Calu3 (cell line): ENCODE measurements around the gene ARAF. TPM values are rescaled to one million over a fixed set of nuclear protein-coding genes. Genes with fewer than 3 reads are reported as not detected.

Source experiments
- BruUV-seq: library from RNA; stranded (reverse); fragments of 400-500 nt; replicated peaks from 2 replicates; lab custom pipeline; 2021; lab: Mats Ljungman, UMichigan
- CTCF ChIA-PET: fragments of 300-600 bp; sonication (Branson Sonifier 250); formaldehyde crosslinking; loops from one replicate; lab custom pipeline; 2022; ENCODE audit warnings: antibody characterized with exemption; lab: Charles Lee
- DNase-seq: peaks from one replicate; pipeline ENCODE4 v3.0.0; 2022
- H3K27ac Mint-ChIP-seq: one replicate; pipeline ENCODE4 v1.8.0; 2022; ENCODE audit warnings: mixed read lengths; ENCODE audit not compliant: unreplicated experiment
- H3K27me3 Mint-ChIP-seq: one replicate; pipeline ENCODE4 v1.8.0; 2022; ENCODE audit warnings: mixed read lengths; ENCODE audit not compliant: unreplicated experiment
- H3K36me3 Mint-ChIP-seq: one replicate; pipeline ENCODE4 v1.8.0; 2022; ENCODE audit warnings: mild to moderate bottlenecking, moderate library complexity, mixed read lengths; ENCODE audit not compliant: insufficient read depth, unreplicated experiment
- H3K4me1 Mint-ChIP-seq: one replicate; pipeline ENCODE4 v1.8.0; 2022; ENCODE audit warnings: mild to moderate bottlenecking, low read depth, mixed read lengths; ENCODE audit not compliant: unreplicated experiment
- H3K4me3 Mint-ChIP-seq: one replicate; pipeline ENCODE4 v1.8.0; 2022; ENCODE audit warnings: mild to moderate bottlenecking, low read depth, moderate library complexity, mixed read lengths; ENCODE audit not compliant: unreplicated experiment
- H3K9me3 Mint-ChIP-seq: one replicate; pipeline ENCODE4 v1.8.0; 2022; ENCODE audit warnings: low read depth, mixed read lengths; ENCODE audit not compliant: unreplicated experiment
- intact Hi-C: fragments of 100-400 bp; cut with micrococcal nuclease; formaldehyde crosslinking; loops from one replicate; pipeline ENCODE4 v1.10.0; 2022; ENCODE audit not compliant: unreplicated experiment
- total RNA-seq: library from RNA; stranded (reverse); gene quantifications from 2 replicates; pipeline ENCODE4 v1.2.3, GENCODE V29; 2022
- TF ChIP-seq, protein P1 (sequence below): fragments of 200-600 bp; IDR thresholded peaks from one replicate; pipeline ENCODE4 v1.8.0; 2022; ENCODE audit warnings: antibody characterized with exemption; ENCODE audit not compliant: unreplicated experiment

Gene ARAF
- total RNA-seq, 1 experiment from 2014 or later: 79.2 TPM

- Mint-ChIP-seq H3K4me3 (no peak overlapping the region), H3K27me3 (no peaks in the 10 kb centered on the region), H3K27ac (no peak overlapping the region), H3K36me3 (peaks cover 22% of the 10 kb centered on the region), H3K4me1 (peaks cover 35% of the 10 kb centered on the region), H3K9me3 (no peaks in the 10 kb centered on the region)
- intact Hi-C loops: no loop called here
- TF ChIP-seq, protein P1, sequence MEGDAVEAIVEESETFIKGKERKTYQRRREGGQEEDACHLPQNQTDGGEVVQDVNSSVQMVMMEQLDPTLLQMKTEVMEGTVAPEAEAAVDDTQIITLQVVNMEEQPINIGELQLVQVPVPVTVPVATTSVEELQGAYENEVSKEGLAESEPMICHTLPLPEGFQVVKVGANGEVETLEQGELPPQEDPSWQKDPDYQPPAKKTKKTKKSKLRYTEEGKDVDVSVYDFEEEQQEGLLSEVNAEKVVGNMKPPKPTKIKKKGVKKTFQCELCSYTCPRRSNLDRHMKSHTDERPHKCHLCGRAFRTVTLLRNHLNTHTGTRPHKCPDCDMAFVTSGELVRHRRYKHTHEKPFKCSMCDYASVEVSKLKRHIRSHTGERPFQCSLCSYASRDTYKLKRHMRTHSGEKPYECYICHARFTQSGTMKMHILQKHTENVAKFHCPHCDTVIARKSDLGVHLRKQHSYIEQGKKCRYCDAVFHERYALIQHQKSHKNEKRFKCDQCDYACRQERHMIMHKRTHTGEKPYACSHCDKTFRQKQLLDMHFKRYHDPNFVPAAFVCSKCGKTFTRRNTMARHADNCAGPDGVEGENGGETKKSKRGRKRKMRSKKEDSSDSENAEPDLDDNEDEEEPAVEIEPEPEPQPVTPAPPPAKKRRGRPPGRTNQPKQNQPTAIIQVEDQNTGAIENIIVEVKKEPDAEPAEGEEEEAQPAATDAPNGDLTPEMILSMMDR: no peak
- no TSS peak for BruUV-seq
- CTCF ChIA-PET: no interaction called here
- DNase-seq: no peak
Measured at GRCh38 chrX:47578692-47579091, 17.7 kb downstream of the ARAF start.

GRCh38 chrX:47579537-47579936 is 18.5 kb downstream of the ARAF start:
- no peaks in the 10 kb centered on the region for H3K27me3 Mint-ChIP-seq
- no peaks in the 10 kb centered on the region for H3K9me3 Mint-ChIP-seq
- no peak for DNase-seq
- H3K36me3 Mint-ChIP-seq: peaks cover 26% of the 10 kb centered on the region
- intact Hi-C loops: no loop called here
- no peak overlapping the region for H3K4me3 Mint-ChIP-seq
- H3K4me1 Mint-ChIP-seq: peaks cover 41% of the 10 kb centered on the region
- H3K27ac Mint-ChIP-seq: no peak overlapping the region
- no TSS peak for BruUV-seq
- CTCF ChIA-PET: interaction anchor here (0.6 kb wide), 1 partner anchor 182 kb away, joined by 5 read pairs; no protein-coding TSS in a partner anchor
- TF ChIP-seq, protein P1: no peak

GRCh38 chrX:47581731-47582647 is 21.0 kb downstream of the ARAF start, which contains the start of gene TIMP1:
TSS of gene TIMP1 (plus strand) at chrX:47582436. CDS start at chrX:47583416, 980 bp downstream.
- peaks cover 51% of the 10 kb centered on the region for H3K4me1 Mint-ChIP-seq
- peak; percentile 87 for DNase-seq
- peak within 1 kb of the TSS; percentile 85 for H3K27ac Mint-ChIP-seq
- H3K4me3 Mint-ChIP-seq: peak within 1 kb of the TSS; percentile 70
- CTCF ChIA-PET: interaction anchor here (0.7 kb wide), 1 partner anchor 897 kb away, joined by 6 read pairs; no protein-coding TSS in a partner anchor
- intact Hi-C loops: loop anchor here (2.0 kb wide), 1 partner anchor 77 kb away; the partner anchor contains the start of gene UXT
- TF ChIP-seq, protein P1: no peak
- peaks cover 30% of the 10 kb centered on the region for H3K36me3 Mint-ChIP-seq
- no peaks in the 10 kb centered on the region for H3K27me3 Mint-ChIP-seq
- no TSS peak for BruUV-seq
- H3K9me3 Mint-ChIP-seq: no peaks in the 10 kb centered on the region

- CTCF ChIA-PET: interaction anchor here (0.6 kb wide), 1 partner anchor 60 kb away, joined by 4 read pairs; no protein-coding TSS in a partner anchor
- TF ChIP-seq, protein P1: no peak
- intact Hi-C loops: loop anchor here (2.0 kb wide), 1 partner anchor 75 kb away; the partner anchor contains the start of gene UXT
- Mint-ChIP-seq H3K4me3 (peak overlapping the region; percentile 70), H3K27me3 (no peaks in the 10 kb centered on the region), H3K36me3 (peaks cover 32% of the 10 kb centered on the region), H3K9me3 (no peaks in the 10 kb centered on the region), H3K27ac (peak overlapping the region; percentile 85), H3K4me1 (peaks cover 38% of the 10 kb centered on the region)
- TSS peak; percentile 50 for BruUV-seq
- no peak for DNase-seq
Measured at GRCh38 chrX:47583240-47583861, 22.3 kb downstream of the ARAF start.
